RWPE1 (cell line): Measurements from ENCODE around the gene ADCY5.

ENCODE experiments used
- CTCF ChIA-PET: fragments of 350-600 bp; sonication (Branson Sonifier 250); formaldehyde crosslinking; extraction: SDS; loops from one replicate; lab custom pipeline; 2021; lab: Yijun Ruan, JAX
- POLR2A ChIA-PET: fragments of 400-600 bp; formaldehyde crosslinking; extraction: SDS; loops from one replicate; lab custom pipeline; 2020; ENCODE audit warnings: antibody characterized with exemption; ENCODE audit not compliant: low non-redundant PET; lab: Yijun Ruan, JAX
- DNase-seq: peaks from one replicate; pipeline ENCODE4 v3.0.0; 2012; ENCODE audit warnings: low spot score
- H3K27ac ChIP-seq: fragments of 450-650 bp; 2 replicates; pipeline ENCODE4 v1.5.1; 2017
- CTCF ChIP-seq: fragments of 450-650 bp; conservative IDR thresholded peaks from 2 replicates; pipeline ENCODE4 v1.5.1; 2017; ENCODE audit warnings: low read depth, mild to moderate bottlenecking

The ADCY5 gene

DNA sequence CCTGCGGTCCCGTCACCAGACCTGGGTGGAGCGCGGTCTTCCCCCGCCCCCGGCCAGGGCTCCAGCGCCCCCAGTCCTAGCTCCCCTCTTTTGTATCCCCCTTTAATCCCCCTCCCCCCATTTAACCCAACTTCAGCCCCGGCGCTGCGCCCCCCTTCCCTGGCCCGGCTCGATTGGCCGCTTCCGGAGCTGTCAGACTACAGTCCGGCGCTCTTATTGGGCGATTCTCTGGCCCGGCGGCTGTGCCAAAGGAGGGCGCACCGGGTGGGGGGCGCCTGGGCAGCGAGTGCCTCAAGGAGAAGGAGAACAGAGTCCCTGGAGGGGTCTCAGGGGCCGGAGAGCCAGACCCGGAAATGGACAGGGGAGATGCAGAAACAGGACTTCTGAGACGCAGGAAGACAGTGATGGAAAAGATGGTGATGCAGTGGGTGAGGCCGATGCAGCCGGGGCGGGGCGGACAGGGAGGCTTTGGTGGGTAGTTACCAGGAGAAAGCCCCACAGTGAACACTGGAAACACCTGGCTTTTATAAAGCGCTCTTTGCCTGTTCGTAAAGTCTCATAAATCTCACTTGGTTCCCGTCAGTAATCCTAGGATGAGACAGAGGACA lies 1.2 kb upstream of the ADCY5 start:
- POLR2A ChIA-PET, result interaction anchor here (0.6 kb wide), 1 partner anchor 30 kb away, joined by 8 read pairs; no protein-coding TSS in a partner anchor

DNA sequence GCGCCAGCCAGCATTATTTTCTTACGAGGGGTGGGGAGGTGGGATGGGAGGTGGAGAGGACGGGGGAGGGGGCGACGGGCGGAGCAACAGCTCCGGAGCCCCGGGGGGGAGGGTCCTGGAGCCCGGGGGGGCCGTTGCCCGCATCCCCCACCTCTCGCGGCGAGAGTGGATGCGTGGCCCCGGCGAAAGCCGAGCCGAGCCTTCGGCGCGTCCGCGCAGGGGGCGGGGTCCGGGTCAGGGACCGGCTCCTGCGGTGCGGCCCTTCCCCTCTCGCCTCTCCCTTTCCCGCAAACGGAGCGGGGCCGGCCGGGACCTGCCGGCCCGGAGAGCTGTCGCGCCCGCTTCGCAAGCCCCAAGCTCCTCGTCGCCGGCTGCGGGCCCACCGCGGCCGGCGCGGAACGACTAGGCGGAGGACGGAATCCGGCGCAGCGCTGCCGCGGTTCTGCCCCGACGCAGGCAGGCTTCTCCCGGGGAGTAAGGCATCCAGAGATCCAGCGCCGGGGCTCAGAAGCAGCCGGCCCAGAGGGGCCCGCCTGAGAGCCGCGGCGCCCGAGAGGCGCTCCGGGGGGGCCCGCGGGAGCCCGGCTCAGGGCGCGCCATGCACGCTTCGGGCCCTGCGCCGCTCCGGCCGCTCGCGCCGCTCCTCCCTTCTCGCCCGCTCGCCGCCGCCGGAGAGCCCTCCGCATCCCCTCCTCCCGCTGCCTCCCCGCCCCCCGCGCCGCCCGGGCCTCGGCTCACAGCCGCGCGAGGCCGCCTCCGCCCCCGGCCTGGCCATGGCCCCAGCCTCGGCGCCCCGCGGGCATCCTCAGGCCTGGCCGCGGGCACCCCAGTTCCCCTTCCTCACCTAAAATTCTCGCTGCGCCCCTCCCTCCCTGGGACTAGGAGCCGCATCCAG lies 459 bp upstream of the ADCY5 start:
- H3K27ac ChIP-seq, result no peak overlapping the region
- no peak for DNase-seq
- CTCF ChIA-PET, result interaction anchor here (0.7 kb wide), 1 partner anchor 52 kb away, joined by 3 read pairs; no protein-coding TSS in a partner anchor
- POLR2A ChIA-PET, result no interaction called here
- TF ChIP-seq CTCF, result no peak

More for the DNA sequence above, 1.2 kb upstream of the ADCY5 start:
- DNase-seq, result no peak
- CTCF ChIA-PET, result interaction anchor here (0.6 kb wide), 1 partner anchor 190 kb away, joined by 4 read pairs; no protein-coding TSS in a partner anchor
- TF ChIP-seq CTCF, result no peak
- no peak overlapping the region for H3K27ac ChIP-seq

GRCh38 chr3:123447749-123448517 lies 957 bp downstream of the ADCY5 start:
- CTCF ChIA-PET, result interaction anchor here (0.5 kb wide), 1 partner anchor 126 kb away, joined by 3 read pairs; no protein-coding TSS in a partner anchor
- no peak overlapping the region for H3K27ac ChIP-seq
- POLR2A ChIA-PET, result no interaction called here
- TF ChIP-seq CTCF, result no peak
- DNase-seq, result no peak

GRCh38 chr3:123447416-123447748 lies 1.5 kb downstream of the ADCY5 start:
- POLR2A ChIA-PET, result no interaction called here
- CTCF ChIA-PET, result interaction anchor here (0.6 to 0.7 kb wide), 2 partner anchors 9 to 440 kb away, joined by 3 read pairs; no protein-coding TSS in a partner anchor
- H3K27ac ChIP-seq, result no peak overlapping the region
- DNase-seq, result no peak
- TF ChIP-seq CTCF, result no peak

- no peak overlapping the region for H3K27ac ChIP-seq
- POLR2A ChIA-PET, result no interaction called here
- CTCF ChIA-PET, result interaction anchor here (0.6 to 1.1 kb wide), 4 partner anchors 10 to 441 kb away, joined by 3 to 4 read pairs (median 3); no protein-coding TSS in a partner anchor
- no peak for TF ChIP-seq CTCF
- DNase-seq, result no peak
Observed at GRCh38 chr3:123446610-123447109, 2.2 kb downstream of the ADCY5 start.

- CTCF ChIA-PET, result interaction anchor here (0.7 to 1.1 kb wide), 2 partner anchors 44 to 117 kb away, joined by 3 to 4 read pairs; no protein-coding TSS in a partner anchor
- POLR2A ChIA-PET, result no interaction called here
- H3K27ac ChIP-seq, result no peak overlapping the region
- TF ChIP-seq CTCF, result no peak
- no peak for DNase-seq
Observed at GRCh38 chr3:123446210-123446609, 2.7 kb downstream of the ADCY5 start.
